ENCODE data around the gene MLPH.
"Not testable (repeated sequence)": the region's sequence is repeated elsewhere in the genome, so short reads cannot be mapped to it uniquely, and the experiment has no call there.

Gene MLPH

DNA sequence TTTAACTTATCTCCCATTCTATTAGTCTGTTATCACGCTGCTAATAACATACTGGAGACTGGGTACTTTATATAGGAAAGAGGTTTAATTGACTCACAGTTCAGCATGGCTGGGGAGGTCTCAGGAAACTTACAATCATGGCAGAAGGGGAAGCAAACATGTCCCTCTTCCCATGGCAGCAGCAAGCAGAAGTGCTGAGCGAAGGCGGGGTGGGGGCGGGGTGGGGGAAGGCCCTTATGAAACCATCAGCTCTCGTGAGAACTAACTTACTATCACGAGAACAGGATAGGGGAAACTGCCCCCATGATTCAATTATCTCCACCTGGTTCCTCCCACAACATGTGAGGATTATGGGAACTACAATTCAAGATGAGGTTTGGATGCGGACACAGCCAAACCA lies 17.6 kb upstream of the MLPH start:
- H3K27me3 Mint-ChIP-seq; H3K27ac Mint-ChIP-seq; H3K9me3 Mint-ChIP-seq (ENCODE audit: low read depth); H3K4me1 Mint-ChIP-seq (ENCODE audit: low read depth); H3K36me3 Mint-ChIP-seq; H3K4me3 Mint-ChIP-seq: not testable (repeated sequence)

DNA sequence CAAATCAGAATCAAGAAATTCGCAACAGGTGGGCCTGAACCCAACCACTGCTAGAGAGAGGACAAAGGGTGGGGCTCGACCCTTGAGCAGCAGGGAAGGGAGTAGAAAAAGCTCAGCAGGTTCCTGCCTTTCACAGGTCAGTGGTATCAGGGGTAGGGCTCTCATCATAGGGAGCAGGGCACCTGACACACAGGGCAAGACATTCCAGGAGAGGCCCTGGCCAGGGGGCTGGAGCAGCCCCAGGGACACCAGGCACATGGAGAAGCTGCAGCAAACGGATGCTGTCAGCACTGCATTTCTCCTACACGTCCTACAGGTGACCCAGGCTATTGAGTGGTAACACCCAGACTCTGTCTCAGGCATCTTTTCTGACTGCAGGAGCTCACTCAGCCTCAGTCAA lies 17.2 kb upstream of the MLPH start:
- H3K4me3 Mint-ChIP-seq: no peak overlapping the region
- H3K27me3 Mint-ChIP-seq: no peaks in the 10 kb centered on the region
- H3K36me3 Mint-ChIP-seq: no peaks in the 10 kb centered on the region
- no peak overlapping the region for H3K27ac Mint-ChIP-seq
- H3K4me1 Mint-ChIP-seq (ENCODE audit: low read depth): peaks cover 7% of the 10 kb centered on the region
- no peaks in the 10 kb centered on the region for H3K9me3 Mint-ChIP-seq (ENCODE audit: low read depth)

DNA sequence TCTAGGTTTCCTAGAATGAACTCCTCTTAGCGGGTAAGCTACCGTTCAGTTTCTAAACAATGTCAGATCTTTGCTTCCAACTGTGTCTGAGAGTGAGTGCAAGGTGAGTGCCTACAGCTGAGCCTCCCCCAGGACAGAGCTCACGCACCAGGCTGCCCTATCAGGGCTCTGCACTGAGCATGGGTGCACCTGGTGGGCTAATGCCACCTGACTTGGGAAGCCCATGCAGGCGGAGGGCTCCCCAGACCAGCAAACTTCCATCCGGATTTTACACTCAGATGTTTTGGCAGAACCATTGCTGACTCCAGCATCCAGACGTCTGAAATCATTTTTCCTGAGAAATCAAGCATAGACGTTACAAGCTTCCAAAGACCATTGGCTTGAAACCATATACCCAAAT lies 16.1 kb upstream of the MLPH start:
- H3K9me3 Mint-ChIP-seq (ENCODE audit: low read depth): no peaks in the 10 kb centered on the region

DNA sequence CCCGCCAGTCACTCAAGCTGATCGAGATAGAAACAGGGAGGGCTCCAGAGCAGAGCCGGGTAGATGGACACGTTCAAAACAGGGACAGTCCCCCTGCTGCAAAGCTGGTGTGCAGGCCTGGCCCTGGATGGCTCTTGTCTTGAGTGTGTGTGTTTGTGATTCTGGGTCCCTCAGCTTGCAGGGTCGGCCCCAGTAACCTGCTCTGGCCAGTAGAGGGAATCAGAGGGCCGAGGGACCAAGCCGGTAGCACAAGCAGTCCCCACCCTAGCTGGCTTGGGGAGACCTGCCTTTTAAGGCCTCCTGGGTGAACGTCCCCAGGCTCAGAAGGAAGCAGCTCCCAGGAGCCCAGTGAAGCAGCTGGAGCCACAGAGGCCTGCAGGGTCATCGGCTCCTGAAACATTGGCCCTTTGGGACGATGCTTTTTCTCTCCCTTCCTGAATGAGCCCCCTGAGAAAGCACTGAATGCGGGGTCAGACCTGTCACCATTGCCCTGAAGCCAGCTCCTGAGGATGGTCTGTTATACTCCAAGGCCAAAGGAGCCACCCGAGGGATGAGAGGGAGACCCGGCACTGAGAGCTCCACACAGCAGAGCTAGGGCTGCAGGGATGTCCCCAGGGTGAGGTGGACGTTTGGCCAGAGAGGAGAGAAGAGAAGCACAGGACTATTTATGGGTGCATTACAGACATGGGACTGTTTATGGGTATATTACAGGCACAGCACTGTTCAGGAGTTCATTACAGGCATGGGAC lies 15.4 kb upstream of the MLPH start:
- Mint-ChIP-seq H3K27me3 (peaks cover 3% of the 10 kb centered on the region), H3K4me3 (no peak overlapping the region), H3K9me3 (ENCODE audit: low read depth) (no peaks in the 10 kb centered on the region), H3K4me1 (ENCODE audit: low read depth) (peaks cover 12% of the 10 kb centered on the region), H3K27ac (no peak overlapping the region), H3K36me3 (no peaks in the 10 kb centered on the region)

More for the DNA sequence above, 16.1 kb upstream of the MLPH start:
- H3K27me3 Mint-ChIP-seq: no peaks in the 10 kb centered on the region
- peaks cover 9% of the 10 kb centered on the region for H3K4me1 Mint-ChIP-seq (ENCODE audit: low read depth)
- H3K27ac Mint-ChIP-seq: no peak overlapping the region
- no peak overlapping the region for H3K4me3 Mint-ChIP-seq
- no peaks in the 10 kb centered on the region for H3K36me3 Mint-ChIP-seq

DNA sequence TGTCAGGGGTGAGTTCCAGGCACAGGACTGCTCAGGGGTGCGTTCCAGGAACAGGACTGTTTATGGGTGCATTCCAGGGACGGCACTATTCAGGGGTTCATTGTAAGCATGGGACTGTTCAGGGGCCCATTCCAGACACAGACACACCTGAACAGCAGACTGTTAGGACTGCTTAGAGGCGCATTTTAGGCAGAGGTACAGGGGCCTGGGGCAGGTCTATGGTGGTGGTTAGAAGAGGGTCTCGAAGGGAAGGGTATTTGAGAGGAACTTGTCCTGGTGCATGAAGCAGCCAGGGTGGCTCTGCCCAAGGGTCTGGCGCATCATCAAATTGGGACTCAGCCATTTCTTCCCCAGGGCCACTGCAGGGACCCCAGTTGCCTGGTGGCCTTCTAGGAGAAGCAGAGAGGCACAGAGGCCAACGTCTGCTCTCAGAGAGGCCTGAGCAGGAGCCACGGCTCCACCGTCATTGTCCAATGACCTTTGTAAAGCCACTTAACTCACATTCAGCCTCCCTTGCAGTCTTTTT lies 14.8 kb upstream of the MLPH start:
- no peak overlapping the region for H3K4me3 Mint-ChIP-seq
- no peaks in the 10 kb centered on the region for H3K9me3 Mint-ChIP-seq (ENCODE audit: low read depth)
- peaks cover 5% of the 10 kb centered on the region for H3K27me3 Mint-ChIP-seq
- H3K36me3 Mint-ChIP-seq: no peaks in the 10 kb centered on the region
- peaks cover 12% of the 10 kb centered on the region for H3K4me1 Mint-ChIP-seq (ENCODE audit: low read depth)
- no peak overlapping the region for H3K27ac Mint-ChIP-seq

DNA sequence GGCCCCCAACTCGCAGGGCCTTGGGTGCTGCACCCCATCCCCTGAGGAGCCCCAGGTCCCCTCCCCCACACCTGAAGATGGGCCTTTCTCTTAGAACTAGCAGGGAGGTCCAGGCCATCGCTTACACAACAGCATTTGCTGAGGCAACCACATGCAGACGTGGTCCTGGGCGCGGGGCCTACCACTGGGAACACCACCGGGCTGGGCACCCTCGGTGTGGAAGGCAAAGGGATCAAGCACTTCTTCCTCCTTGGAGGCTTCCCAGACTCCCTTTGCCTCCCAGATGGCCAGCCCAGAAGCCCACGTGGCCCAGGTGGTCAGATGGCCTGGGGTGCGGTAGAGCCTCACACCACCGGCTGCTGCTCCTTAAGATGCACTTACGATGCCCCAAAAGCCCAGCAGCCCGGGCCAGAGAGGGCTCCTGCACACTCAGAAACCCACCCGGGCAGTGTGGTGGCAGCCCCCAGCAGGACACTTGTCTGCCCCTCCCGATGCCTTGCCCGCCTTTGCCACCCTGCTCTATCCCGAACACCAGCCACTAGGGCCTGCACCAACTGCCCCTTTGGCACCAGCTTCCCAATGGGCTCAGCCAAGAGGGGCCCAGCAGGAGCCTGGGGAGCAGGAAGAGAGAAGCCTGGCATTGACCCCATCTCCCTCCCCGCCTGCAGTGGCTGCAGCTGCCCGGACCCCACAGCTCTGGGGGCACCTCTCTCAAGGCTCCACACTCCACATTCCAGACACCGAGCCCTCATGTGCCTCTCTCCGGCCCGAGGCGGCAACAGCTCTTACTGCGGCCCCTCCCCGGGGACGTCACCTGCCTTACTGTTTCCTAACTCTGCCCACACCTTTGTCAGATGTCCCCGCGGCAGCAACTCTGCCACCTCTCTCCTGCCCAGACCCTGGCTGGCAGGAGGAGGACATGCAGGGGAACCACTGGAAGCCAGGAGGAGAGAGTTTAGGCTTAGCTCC lies 13.9 kb upstream of the MLPH start:
- H3K9me3 Mint-ChIP-seq (ENCODE audit: low read depth): no peaks in the 10 kb centered on the region
- peaks cover 8% of the 10 kb centered on the region for H3K27me3 Mint-ChIP-seq
- H3K4me3 Mint-ChIP-seq: no peak overlapping the region
- no peaks in the 10 kb centered on the region for H3K36me3 Mint-ChIP-seq
- peaks cover 12% of the 10 kb centered on the region for H3K4me1 Mint-ChIP-seq (ENCODE audit: low read depth)
- H3K27ac Mint-ChIP-seq: no peak overlapping the region

DNA sequence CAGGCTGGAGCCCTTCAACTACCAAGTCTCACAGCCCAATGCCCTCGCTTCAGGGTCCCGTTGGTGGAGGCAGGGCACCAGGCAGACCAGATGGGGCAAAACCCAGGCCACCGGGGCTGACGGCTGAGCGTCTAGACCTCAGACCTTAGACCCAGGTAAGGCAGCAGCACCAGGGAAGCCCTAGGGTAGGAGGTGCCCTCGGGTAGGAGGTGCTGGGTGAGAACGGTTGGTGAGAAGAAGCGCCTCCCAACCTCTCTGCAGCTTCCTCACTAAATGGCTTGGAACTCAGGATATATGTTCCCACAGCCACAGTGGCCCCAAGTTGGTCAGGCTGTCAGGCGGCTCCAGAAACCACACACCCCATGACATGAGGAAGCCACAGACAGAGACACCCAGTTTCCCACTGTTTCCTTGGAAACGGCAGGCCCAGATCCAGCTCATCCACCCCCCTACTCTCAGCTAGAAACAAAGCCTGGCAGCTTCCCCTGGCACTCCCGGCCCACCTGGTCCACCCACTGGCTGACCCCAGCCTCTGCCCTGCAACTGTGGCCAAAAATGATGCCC lies 13.1 kb upstream of the MLPH start:
- no peaks in the 10 kb centered on the region for H3K9me3 Mint-ChIP-seq (ENCODE audit: low read depth)
- no peaks in the 10 kb centered on the region for H3K36me3 Mint-ChIP-seq
- H3K4me1 Mint-ChIP-seq (ENCODE audit: low read depth): peaks cover 12% of the 10 kb centered on the region
- H3K4me3 Mint-ChIP-seq: peak overlapping the region; percentile 54
- H3K27me3 Mint-ChIP-seq: peaks cover 8% of the 10 kb centered on the region
- H3K27ac Mint-ChIP-seq: peak overlapping the region; percentile 23

DNA sequence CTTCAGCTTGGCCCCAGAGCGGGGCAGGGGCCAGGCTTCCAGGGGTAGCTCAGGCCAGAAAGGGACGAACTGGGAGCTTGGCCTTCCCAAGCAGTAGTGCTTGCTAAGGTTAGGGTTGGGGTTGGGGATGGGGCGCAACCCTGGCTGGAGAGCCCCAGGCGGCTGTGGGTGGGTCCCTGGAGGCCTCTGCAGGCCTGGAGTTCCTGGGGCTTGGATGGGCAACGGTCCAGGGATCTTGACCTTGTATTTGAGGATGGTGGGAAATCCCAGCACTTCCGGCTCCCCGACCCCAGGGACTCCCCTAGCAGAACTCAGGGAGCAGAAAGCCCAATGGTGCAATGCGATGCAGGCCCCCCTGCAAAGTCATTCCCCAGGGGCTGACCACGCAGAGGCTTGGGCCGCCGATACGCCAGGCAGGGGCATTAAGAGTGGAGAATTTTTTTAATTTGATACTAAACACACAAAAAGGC lies 12.6 kb upstream of the MLPH start:
- no peaks in the 10 kb centered on the region for H3K9me3 Mint-ChIP-seq (ENCODE audit: low read depth)
- peak overlapping the region; percentile 87 for H3K27ac Mint-ChIP-seq
- peaks cover 12% of the 10 kb centered on the region for H3K4me1 Mint-ChIP-seq (ENCODE audit: low read depth)
- H3K36me3 Mint-ChIP-seq: no peaks in the 10 kb centered on the region
- peaks cover 8% of the 10 kb centered on the region for H3K27me3 Mint-ChIP-seq
- peak overlapping the region; percentile 87 for H3K4me3 Mint-ChIP-seq

DNA sequence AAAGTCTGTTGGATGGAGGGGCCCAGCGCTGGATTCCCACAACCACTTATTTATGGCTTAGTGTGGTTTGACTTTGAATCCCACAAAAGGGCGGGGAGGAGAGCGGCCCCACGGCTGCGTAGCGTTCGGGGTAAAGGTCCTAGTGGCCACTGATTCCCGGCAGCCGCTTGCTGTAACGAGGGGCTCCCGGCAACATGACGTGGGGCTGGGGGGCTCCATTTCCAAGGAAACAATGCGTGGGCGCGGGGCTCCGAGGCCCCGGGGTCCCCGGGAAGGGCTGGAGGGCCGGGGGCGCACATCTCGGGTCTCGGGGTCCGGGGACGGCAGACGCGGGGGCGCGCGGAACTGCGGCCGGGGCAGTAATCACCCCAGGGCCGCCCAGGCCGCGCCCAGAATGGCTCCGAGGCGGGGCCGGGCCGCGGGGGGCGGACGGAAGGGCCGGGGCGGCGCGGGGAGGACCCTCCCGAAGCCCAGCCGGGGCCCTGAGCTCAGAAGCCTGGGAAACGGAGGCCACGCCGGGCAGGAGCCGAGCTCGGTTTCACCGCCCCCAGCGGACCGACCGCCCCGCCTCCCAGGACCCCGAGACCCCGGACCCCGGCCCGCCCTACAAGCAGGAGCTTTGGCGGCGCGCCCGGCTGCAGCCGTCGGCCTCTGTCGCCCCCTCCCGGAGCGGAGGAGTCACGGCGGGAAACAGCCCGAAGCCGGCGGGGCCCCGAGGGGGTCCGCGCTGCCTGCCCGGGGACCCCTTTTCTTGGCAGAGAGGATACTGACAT lies 11.9 kb upstream of the MLPH start:
- Mint-ChIP-seq H3K36me3 (no peaks in the 10 kb centered on the region), H3K4me3 (peak overlapping the region; percentile 87), H3K27ac (peak overlapping the region; percentile 87), H3K4me1 (ENCODE audit: low read depth) (peaks cover 12% of the 10 kb centered on the region), H3K27me3 (peaks cover 8% of the 10 kb centered on the region), H3K9me3 (ENCODE audit: low read depth) (no peaks in the 10 kb centered on the region)

DNA sequence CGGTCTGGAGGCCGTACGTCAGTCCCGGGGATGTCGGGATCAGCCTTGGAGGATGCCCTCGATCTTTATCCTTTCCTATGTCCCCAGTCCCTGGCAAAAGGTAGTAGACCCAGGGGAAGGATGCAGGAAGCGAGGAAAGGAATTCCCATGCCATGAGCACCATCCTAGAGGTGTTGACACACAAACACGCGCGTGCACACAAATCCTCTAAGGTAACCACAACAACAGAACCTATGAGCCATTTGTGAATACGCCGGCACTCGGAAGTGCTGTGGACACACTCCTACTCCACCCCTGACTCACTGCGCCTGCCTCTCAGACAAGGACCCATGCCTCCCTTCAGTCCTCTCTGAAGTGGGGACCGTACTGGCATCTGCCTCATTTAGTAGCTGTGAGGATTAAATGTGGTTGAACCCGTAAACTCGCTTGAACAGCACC lies 11.3 kb upstream of the MLPH start:
- peaks cover 12% of the 10 kb centered on the region for H3K4me1 Mint-ChIP-seq (ENCODE audit: low read depth)
- H3K27me3 Mint-ChIP-seq: peaks cover 8% of the 10 kb centered on the region
- H3K9me3 Mint-ChIP-seq (ENCODE audit: low read depth): no peaks in the 10 kb centered on the region
- H3K36me3 Mint-ChIP-seq: no peaks in the 10 kb centered on the region
- H3K4me3 Mint-ChIP-seq: peak overlapping the region; percentile 83
- peak overlapping the region; percentile 87 for H3K27ac Mint-ChIP-seq

DNA sequence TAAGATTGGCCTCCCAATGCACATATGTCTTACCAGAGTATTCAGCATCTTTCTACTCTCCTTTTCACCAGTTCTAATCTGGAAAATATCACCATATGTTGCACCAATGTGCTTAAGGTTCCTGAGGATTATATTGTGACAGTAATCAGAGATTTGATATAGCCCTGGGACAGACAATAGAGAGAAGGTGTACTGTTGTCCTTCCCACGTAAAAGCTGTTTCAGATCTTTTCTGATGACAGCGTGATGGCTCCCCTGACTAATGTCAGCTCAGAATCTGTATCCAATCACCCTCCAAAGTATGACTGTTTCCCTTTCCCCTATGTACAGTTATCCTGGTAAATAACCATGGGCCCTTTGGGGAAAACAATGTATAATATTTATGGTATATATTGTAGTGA lies 9.0 kb upstream of the MLPH start:
- H3K4me3 Mint-ChIP-seq: no peak overlapping the region
- H3K4me1 Mint-ChIP-seq (ENCODE audit: low read depth): peaks cover 12% of the 10 kb centered on the region
- no peaks in the 10 kb centered on the region for H3K36me3 Mint-ChIP-seq
- peaks cover 9% of the 10 kb centered on the region for H3K27me3 Mint-ChIP-seq
- H3K9me3 Mint-ChIP-seq (ENCODE audit: low read depth): no peaks in the 10 kb centered on the region
- no peak overlapping the region for H3K27ac Mint-ChIP-seq

DNA sequence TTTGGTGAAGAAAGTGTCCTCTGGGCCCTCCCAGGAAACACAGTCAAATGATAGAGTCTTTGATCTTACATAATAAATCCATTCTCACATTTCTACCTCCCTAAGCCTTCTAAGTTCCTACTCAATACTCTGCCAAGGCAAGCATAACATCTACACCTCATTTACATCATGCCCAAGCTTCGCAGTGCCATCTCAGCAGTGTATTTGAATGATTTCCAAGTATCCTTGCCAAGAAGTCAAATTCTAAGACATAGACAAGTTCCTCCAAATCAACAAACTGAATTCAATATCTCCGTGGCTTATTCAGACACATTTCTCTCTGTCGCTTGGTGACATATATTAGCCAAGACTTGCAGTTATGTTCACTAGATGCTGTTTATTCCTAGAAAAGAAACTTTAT lies 8.1 kb upstream of the MLPH start:
- H3K27me3 Mint-ChIP-seq: peaks cover 14% of the 10 kb centered on the region
- peaks cover 11% of the 10 kb centered on the region for H3K4me1 Mint-ChIP-seq (ENCODE audit: low read depth)
- no peaks in the 10 kb centered on the region for H3K36me3 Mint-ChIP-seq
- no peaks in the 10 kb centered on the region for H3K9me3 Mint-ChIP-seq (ENCODE audit: low read depth)
- no peak overlapping the region for H3K27ac Mint-ChIP-seq
- no peak overlapping the region for H3K4me3 Mint-ChIP-seq

DNA sequence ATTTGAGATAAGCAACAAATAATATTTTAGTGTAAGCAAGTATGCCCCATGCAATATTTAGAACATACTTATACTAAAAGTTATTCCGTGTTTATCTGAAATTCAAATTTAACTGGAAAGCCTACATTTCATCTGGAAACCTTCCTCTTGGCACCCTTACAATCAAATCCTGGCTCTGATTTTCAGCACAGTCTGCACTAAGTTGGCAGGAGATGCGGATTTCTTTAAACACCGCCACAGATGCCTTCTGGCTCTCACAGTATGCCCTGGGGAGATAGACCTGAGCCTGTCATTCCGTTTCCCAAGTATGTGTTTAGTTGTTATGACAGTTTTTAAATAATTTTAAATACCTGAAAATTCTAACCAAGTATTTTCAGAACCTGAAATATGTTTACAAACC lies 7.3 kb upstream of the MLPH start:
- no peak overlapping the region for H3K4me3 Mint-ChIP-seq
- H3K27ac Mint-ChIP-seq: no peak overlapping the region
- H3K36me3 Mint-ChIP-seq: no peaks in the 10 kb centered on the region
- H3K9me3 Mint-ChIP-seq (ENCODE audit: low read depth): no peaks in the 10 kb centered on the region
- peaks cover 6% of the 10 kb centered on the region for H3K4me1 Mint-ChIP-seq (ENCODE audit: low read depth)
- H3K27me3 Mint-ChIP-seq: peaks cover 19% of the 10 kb centered on the region

DNA sequence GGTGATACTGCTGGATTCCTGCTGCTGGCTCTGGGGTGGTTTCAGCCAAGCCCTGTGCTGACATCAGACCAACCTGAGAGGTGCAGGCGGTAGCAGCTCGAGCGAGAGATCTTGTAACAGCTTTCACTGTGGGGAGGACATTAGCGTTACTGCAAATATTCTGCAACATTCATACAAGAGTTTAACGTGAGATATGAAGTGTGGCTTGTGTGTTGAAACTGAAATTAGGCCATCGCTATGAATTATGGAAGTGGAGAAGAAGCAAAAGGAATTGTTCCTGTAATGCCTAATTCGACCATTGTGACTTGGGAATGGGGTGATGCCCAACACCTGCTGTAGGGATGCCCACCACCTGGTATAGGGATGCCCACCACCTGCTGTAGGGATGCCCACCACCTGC lies 6.5 kb upstream of the MLPH start:
- Mint-ChIP-seq H3K27me3 (peaks cover 23% of the 10 kb centered on the region), H3K9me3 (ENCODE audit: low read depth) (no peaks in the 10 kb centered on the region), H3K4me3 (no peak overlapping the region), H3K27ac (no peak overlapping the region), H3K4me1 (ENCODE audit: low read depth) (peaks cover 5% of the 10 kb centered on the region), H3K36me3 (no peaks in the 10 kb centered on the region)
